Measurements from ENCODE around the gene ERBB4. TPM values are rescaled to one million over a fixed set of nuclear protein-coding genes. Genes with fewer than 3 reads are reported as not detected.

ERBB4 gene
- total RNA-seq, 4 donors from 2014 or later = 1.6 to 5.7 (median 3.5) TPM

DNA sequence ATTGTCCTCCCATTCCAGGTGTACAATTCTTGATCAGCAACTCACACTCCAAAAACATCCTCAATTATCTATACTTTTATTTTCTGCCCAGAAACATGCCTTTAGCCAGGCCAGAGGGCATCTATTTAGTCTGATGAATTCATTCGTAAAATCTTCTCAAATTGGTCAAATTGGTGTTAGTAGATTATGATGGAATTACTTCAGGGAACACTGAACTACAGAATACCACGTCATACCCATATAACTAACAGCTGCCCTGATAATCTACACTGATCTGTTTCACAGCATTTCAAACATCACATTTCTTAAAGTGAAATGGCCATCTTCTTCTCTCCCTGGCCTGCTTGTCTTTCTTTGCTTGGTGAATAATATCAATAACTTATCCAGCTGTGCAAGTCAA lies 1140.8 kb downstream of the ERBB4 start:
- Histone ChIP-seq H3K4me3 (no peak overlapping the region), H3K27me3 (no peaks in the 10 kb centered on the region), H3K9me3 (no peaks in the 10 kb centered on the region), H3K36me3 (no peaks in the 10 kb centered on the region), H3K27ac (no peak overlapping the region), H3K4me1 (no peaks in the 10 kb centered on the region)
- ATAC-seq (no peak), DNase-seq (no peak)
- in situ Hi-C loops (cut with MboI; ENCODE audit: low sequenced_read_pairs in 4 of 4) = no loop called here
- TF ChIP-seq, protein P1, sequence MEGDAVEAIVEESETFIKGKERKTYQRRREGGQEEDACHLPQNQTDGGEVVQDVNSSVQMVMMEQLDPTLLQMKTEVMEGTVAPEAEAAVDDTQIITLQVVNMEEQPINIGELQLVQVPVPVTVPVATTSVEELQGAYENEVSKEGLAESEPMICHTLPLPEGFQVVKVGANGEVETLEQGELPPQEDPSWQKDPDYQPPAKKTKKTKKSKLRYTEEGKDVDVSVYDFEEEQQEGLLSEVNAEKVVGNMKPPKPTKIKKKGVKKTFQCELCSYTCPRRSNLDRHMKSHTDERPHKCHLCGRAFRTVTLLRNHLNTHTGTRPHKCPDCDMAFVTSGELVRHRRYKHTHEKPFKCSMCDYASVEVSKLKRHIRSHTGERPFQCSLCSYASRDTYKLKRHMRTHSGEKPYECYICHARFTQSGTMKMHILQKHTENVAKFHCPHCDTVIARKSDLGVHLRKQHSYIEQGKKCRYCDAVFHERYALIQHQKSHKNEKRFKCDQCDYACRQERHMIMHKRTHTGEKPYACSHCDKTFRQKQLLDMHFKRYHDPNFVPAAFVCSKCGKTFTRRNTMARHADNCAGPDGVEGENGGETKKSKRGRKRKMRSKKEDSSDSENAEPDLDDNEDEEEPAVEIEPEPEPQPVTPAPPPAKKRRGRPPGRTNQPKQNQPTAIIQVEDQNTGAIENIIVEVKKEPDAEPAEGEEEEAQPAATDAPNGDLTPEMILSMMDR (IDR thresholded peaks at IDR 0.05 in 4 of 5, conservative IDR thresholded peaks at IDR 0.05 in 1 of 5) = no peak
- TF ChIP-seq POLR2A (IDR thresholded peaks at IDR 0.05) = no peak
- intact Hi-C loops (cut with DNase I; ENCODE audit: low total_unique reads) = no loop called here

DNA sequence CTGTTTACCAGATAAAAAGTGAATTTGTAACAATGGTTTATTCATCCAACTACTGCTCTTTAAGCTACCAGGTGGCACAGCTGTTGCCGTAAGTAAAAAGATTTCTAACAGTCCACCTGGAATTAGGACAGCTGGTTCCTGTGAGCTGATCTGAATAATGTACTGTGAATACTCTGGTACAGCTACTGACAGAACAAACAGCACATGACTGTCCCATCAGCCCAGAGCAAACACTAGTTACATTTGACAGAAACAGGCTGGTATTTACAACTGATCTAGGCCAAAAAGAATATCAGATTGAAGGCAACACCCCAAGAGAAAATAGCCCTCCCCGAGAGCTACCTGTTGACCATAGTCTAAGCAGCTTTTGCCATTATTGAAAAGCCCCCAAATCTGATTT lies 1141.8 kb downstream of the ERBB4 start:
- Histone ChIP-seq H3K36me3 (no peaks in the 10 kb centered on the region), H3K27ac (no peak overlapping the region), H3K9me3 (no peaks in the 10 kb centered on the region), H3K4me3 (no peak overlapping the region), H3K4me1 (no peaks in the 10 kb centered on the region), H3K27me3 (no peaks in the 10 kb centered on the region)
- intact Hi-C loops (cut with DNase I; ENCODE audit: low total_unique reads) = no loop called here
- no peak for TF ChIP-seq POLR2A (IDR thresholded peaks at IDR 0.05)
- TF ChIP-seq, protein P1 (IDR thresholded peaks at IDR 0.05 in 4 of 5, conservative IDR thresholded peaks at IDR 0.05 in 1 of 5) = no peak
- DNase-seq (no peak), ATAC-seq (no peak)
- in situ Hi-C loops (cut with MboI; ENCODE audit: low sequenced_read_pairs in 4 of 4) = no loop called here

DNA sequence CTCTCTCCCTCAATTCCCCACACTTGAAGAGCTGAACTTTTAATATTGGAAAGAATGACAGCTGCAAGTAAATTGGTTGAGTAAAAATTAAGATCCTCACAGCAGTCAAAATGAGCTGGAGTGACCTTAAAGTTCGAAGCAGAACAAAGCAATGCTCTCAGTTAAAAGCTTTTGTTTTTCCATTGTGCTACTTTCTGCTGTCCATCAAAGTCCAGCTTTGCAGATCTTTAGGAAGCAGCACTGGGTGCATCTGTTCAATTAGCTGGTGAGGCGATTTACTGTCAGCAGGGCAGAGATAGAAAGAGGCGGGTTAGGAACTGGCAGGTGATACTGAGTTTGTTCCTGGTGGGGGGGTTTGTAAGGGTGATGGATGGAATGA lies 1147.4 kb downstream of the ERBB4 start:
- in situ Hi-C loops (cut with MboI; ENCODE audit: low sequenced_read_pairs in 4 of 4) = no loop called here
- no peaks in the 10 kb centered on the region for H3K27me3 ChIP-seq
- TF ChIP-seq POLR2A (IDR thresholded peaks at IDR 0.05) = no peak
- TF ChIP-seq, protein P1 (IDR thresholded peaks at IDR 0.05 in 4 of 5, conservative IDR thresholded peaks at IDR 0.05 in 1 of 5) = no peak
- no peak for DNase-seq
- no peak overlapping the region for H3K4me3 ChIP-seq
- no peak for ATAC-seq
- intact Hi-C loops (cut with DNase I; ENCODE audit: low total_unique reads) = no loop called here
- no peak overlapping the region for H3K27ac ChIP-seq
- no peaks in the 10 kb centered on the region for H3K4me1 ChIP-seq
- H3K9me3 ChIP-seq = no peaks in the 10 kb centered on the region
- peaks cover 0 to 3% of the 10 kb centered on the region in 2 donors for H3K36me3 ChIP-seq

DNA sequence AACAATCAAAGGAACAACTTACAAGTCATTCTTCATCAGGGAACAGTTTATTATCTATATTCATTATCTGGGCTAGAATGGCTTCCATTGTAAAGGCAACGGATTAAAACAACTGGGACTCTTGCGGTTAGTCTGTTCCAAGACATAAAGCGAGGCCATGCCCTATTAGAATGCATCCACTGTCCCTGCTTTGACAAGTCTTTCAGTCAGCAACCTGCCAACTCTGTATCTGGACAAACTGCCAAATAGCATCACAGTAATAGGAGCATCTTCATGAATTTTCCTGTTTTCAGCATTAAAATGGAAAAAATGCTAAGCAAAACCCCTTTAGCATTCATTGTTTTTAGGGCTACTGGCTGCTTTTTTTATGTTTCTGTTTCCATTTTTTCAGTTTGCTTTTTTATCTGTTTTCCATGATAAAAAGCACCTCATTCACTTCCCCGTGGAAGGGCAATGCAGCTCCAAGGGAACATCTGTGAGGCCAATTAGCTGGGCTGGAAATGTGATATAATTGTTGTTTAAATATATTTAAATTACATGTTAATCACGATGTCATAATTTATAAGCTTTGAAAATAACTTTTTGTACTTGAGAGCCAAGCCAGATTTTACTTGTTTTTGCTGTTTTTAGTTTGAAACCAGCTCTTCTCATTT lies 1147.9 kb downstream of the ERBB4 start:
- Histone ChIP-seq H3K27me3 (no peaks in the 10 kb centered on the region), H3K27ac (no peak overlapping the region), H3K4me1 (no peaks in the 10 kb centered on the region), H3K4me3 (no peak overlapping the region), H3K36me3 (peaks cover 0 to 6% of the 10 kb centered on the region in 2 donors), H3K9me3 (no peaks in the 10 kb centered on the region)
- DNase-seq (no peak), ATAC-seq (no peak)
- in situ Hi-C loops (cut with MboI; ENCODE audit: low sequenced_read_pairs in 4 of 4) = no loop called here
- TF ChIP-seq, protein P1 (IDR thresholded peaks at IDR 0.05 in 4 of 5, conservative IDR thresholded peaks at IDR 0.05 in 1 of 5) = no peak
- no peak for TF ChIP-seq POLR2A (IDR thresholded peaks at IDR 0.05)
- intact Hi-C loops (cut with DNase I; ENCODE audit: low total_unique reads) = no loop called here

DNA sequence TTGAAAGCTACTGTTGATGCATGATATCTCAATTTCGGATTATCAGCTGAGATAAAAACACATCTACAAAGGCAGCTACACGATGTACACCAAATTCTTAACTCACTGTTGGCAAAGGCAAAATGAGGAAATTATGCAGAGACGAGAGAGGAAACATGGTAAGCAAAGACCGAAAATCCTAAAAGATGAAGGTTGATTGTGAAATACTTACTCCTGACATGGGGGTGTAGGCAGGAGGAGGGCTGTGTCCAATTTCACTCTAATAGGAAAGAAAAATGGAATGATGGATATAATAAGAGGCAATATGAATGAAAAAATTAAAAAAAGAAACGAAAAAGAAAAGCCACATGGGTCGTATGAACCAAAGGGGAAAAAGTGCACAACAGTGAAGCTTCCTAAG lies 1150.9 kb downstream of the ERBB4 start:
- no peaks in the 10 kb centered on the region for H3K27me3 ChIP-seq
- peaks cover 0 to 6% of the 10 kb centered on the region in 2 donors for H3K36me3 ChIP-seq
- no peak overlapping the region for H3K4me3 ChIP-seq
- H3K4me1 ChIP-seq = no peaks in the 10 kb centered on the region
- in situ Hi-C loops (cut with MboI; ENCODE audit: low sequenced_read_pairs in 4 of 4) (no loop called here), intact Hi-C loops (cut with DNase I; ENCODE audit: low total_unique reads) (no loop called here)
- DNase-seq (no peak), ATAC-seq (no peak)
- no peaks in the 10 kb centered on the region for H3K9me3 ChIP-seq
- TF ChIP-seq, protein P1 (IDR thresholded peaks at IDR 0.05 in 4 of 5, conservative IDR thresholded peaks at IDR 0.05 in 1 of 5) = no peak
- no peak for TF ChIP-seq POLR2A (IDR thresholded peaks at IDR 0.05)
- H3K27ac ChIP-seq = no peak overlapping the region

Data from gastrocnemius medialis (tissue), 4 donors.